ENCODE results near the gene LIF. TPM values are rescaled to one million over a fixed set of nuclear protein-coding genes. Genes with fewer than 3 reads are reported as not detected.

Gene LIF
- total and polyA plus RNA-seq, 2 donors from 2014 or later, result 0.67 to 10.7 TPM

- H3K27ac ChIP-seq (ENCODE audit: low read depth in 2 of 2, low read length in 2 of 2), result no peak overlapping the region
- H3K9ac ChIP-seq (ENCODE audit: low read length in 3 of 3), result no peak overlapping the region
- TF ChIP-seq CTCF (IDR thresholded peaks at IDR 0.05; ENCODE audit: borderline replicate concordance, extremely low read depth, insufficient read depth), result no peak
- H3K36me3 ChIP-seq (ENCODE audit: control insufficient read depth in 2 of 3, insufficient read depth in 3 of 3, low read length in 3 of 3), result no peaks in the 10 kb centered on the region
- intact Hi-C loops (cut with DNase I), result no loop called here
- H3K9me3 ChIP-seq (ENCODE audit: control insufficient read depth in 2 of 3, insufficient read depth in 1 of 3, low read length in 3 of 3), result no peaks in the 10 kb centered on the region
- no peak overlapping the region for H3K4me3 ChIP-seq (ENCODE audit: low read length in 3 of 3)
- DNase-seq, result no peak
- FAIRE-seq, result no peak
- H3K4me1 ChIP-seq (ENCODE audit: control insufficient read depth in 2 of 3, insufficient read depth in 2 of 3, low read depth in 1 of 3, low read length in 3 of 3), result peaks cover 6 to 17% (median 12%) of the 10 kb centered on the region in 3 donors
- no peaks in the 10 kb centered on the region for H3K27me3 ChIP-seq (ENCODE audit: control insufficient read depth, insufficient read depth, low read length)
These were observed 1.9 kb upstream of the LIF start for GRCh38 chr22:30248484-30248883.

DNA sequence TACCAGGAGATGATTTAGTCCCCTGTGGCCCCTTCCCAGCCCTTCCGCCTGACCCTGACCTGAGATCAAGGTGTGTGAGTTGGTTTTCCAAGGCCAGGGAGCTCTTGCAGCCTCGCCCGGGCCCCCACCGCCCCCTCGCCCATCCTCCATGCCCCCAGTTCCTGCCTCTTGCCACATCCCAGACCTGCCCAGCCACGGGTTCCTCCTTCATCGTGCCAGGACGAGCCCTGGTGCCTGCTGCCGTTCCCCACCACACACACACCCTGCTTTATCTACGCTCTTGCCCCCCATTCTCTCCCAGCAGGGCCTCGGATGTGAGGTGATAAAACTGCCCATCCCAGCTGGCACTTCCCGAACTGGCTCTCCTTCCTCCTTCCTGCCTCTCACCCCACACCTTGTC, 1.4 kb upstream of the LIF start:
- DNase-seq (no peak), FAIRE-seq (no peak)
- Histone ChIP-seq H3K9me3 (ENCODE audit: control insufficient read depth in 2 of 3, insufficient read depth in 1 of 3, low read length in 3 of 3) (no peaks in the 10 kb centered on the region), H3K4me3 (ENCODE audit: low read length in 3 of 3) (no peak overlapping the region), H3K36me3 (ENCODE audit: control insufficient read depth in 2 of 3, insufficient read depth in 3 of 3, low read length in 3 of 3) (no peaks in the 10 kb centered on the region), H3K27ac (ENCODE audit: low read depth in 2 of 2, low read length in 2 of 2) (no peak overlapping the region), H3K4me1 (ENCODE audit: control insufficient read depth in 2 of 3, insufficient read depth in 2 of 3, low read depth in 1 of 3, low read length in 3 of 3) (peaks cover 5 to 14% (median 12%) of the 10 kb centered on the region in 3 donors), H3K27me3 (ENCODE audit: control insufficient read depth, insufficient read depth, low read length) (no peaks in the 10 kb centered on the region), H3K9ac (ENCODE audit: low read length in 3 of 3) (no peak overlapping the region)
- TF ChIP-seq CTCF (IDR thresholded peaks at IDR 0.05; ENCODE audit: borderline replicate concordance, extremely low read depth, insufficient read depth), result no peak
- intact Hi-C loops (cut with DNase I), result no loop called here

- intact Hi-C loops (cut with DNase I), result no loop called here
These were observed 1.0 kb upstream of the LIF start for GRCh38 chr22:30247561-30247960.

More at GRCh38 chr22:30247561-30247960, 1.0 kb upstream of the LIF start:
- H3K9ac ChIP-seq (ENCODE audit: low read length in 3 of 3), result peak overlapping the region in 1 of 3 donors; percentile 7
- no peaks in the 10 kb centered on the region for H3K36me3 ChIP-seq (ENCODE audit: control insufficient read depth in 2 of 3, insufficient read depth in 3 of 3, low read length in 3 of 3)
- FAIRE-seq (no peak), DNase-seq (no peak)
- no peak overlapping the region for H3K27ac ChIP-seq (ENCODE audit: low read depth in 2 of 2, low read length in 2 of 2)
- H3K27me3 ChIP-seq (ENCODE audit: control insufficient read depth, insufficient read depth, low read length), result no peaks in the 10 kb centered on the region
- no peaks in the 10 kb centered on the region for H3K9me3 ChIP-seq (ENCODE audit: control insufficient read depth in 2 of 3, insufficient read depth in 1 of 3, low read length in 3 of 3)
- H3K4me1 ChIP-seq (ENCODE audit: control insufficient read depth in 2 of 3, insufficient read depth in 2 of 3, low read depth in 1 of 3, low read length in 3 of 3), result peaks cover 2 to 10% (median 8%) of the 10 kb centered on the region in 3 donors
- H3K4me3 ChIP-seq (ENCODE audit: low read length in 3 of 3), result no peak overlapping the region
- no peak for TF ChIP-seq CTCF (IDR thresholded peaks at IDR 0.05; ENCODE audit: borderline replicate concordance, extremely low read depth, insufficient read depth)
